Measurements from ENCODE around the gene SRI. TPM values are rescaled to one million over a fixed set of nuclear protein-coding genes. Genes with fewer than 3 reads are reported as not detected.

The SRI gene
- total and polyA plus RNA-seq, 4 donors, result 20.4 to 70.0 (median 39.6) TPM

DNA sequence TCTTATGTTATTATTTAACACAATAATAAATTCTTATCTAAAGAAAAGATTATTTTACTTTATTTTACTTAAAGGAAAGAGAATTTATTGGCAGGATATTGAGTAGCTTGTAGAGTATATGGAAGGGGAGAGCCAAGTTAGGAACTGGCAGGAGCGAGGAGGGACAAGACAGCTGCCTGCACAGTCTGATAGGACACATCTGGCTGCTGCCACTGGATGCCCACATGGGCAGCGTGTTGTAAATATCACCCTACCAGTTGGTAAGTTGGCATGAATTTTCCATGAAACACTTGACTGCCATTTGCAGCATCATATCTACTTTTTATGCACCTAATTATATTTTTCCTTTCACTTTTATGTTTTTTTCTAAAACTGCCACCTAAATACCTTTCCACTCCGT, 19.6 kb downstream of the SRI start:
- Histone ChIP-seq H3K27me3 (ENCODE audit: control insufficient read depth in 4 of 4, insufficient read depth in 4 of 4, low read length in 3 of 4) (no peaks in the 10 kb centered on the region), H3K36me3 (ENCODE audit: control insufficient read depth in 4 of 4, insufficient read depth in 3 of 4, low read depth in 1 of 4, low read length in 3 of 4) (peaks cover 0 to 15% (median 11%) of the 10 kb centered on the region in 4 donors), H3K9ac (ENCODE audit: low read depth in 1 of 2, low read length in 2 of 2) (no peak overlapping the region), H3K9me3 (ENCODE audit: control insufficient read depth in 4 of 4, low read length in 3 of 4) (no peaks in the 10 kb centered on the region), H3K4me1 (ENCODE audit: control insufficient read depth in 4 of 4, insufficient read depth in 4 of 4, low read length in 3 of 4) (no peaks in the 10 kb centered on the region), H3K27ac (ENCODE audit: low read depth in 1 of 2, low read length in 2 of 2) (no peak overlapping the region), H3K4me3 (ENCODE audit: low read depth in 1 of 3, low read length in 3 of 3) (no peak overlapping the region)
- 93% methylated on average over 3 of the region's 3 CpGs for WGBS
- DNase-seq (ENCODE audit: low spot score), result no peak
- TF ChIP-seq, protein P1, sequence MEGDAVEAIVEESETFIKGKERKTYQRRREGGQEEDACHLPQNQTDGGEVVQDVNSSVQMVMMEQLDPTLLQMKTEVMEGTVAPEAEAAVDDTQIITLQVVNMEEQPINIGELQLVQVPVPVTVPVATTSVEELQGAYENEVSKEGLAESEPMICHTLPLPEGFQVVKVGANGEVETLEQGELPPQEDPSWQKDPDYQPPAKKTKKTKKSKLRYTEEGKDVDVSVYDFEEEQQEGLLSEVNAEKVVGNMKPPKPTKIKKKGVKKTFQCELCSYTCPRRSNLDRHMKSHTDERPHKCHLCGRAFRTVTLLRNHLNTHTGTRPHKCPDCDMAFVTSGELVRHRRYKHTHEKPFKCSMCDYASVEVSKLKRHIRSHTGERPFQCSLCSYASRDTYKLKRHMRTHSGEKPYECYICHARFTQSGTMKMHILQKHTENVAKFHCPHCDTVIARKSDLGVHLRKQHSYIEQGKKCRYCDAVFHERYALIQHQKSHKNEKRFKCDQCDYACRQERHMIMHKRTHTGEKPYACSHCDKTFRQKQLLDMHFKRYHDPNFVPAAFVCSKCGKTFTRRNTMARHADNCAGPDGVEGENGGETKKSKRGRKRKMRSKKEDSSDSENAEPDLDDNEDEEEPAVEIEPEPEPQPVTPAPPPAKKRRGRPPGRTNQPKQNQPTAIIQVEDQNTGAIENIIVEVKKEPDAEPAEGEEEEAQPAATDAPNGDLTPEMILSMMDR (IDR thresholded peaks at IDR 0.05; ENCODE audit: low read depth, low read length, missing input control), result no peak
- TF ChIP-seq, protein P2, sequence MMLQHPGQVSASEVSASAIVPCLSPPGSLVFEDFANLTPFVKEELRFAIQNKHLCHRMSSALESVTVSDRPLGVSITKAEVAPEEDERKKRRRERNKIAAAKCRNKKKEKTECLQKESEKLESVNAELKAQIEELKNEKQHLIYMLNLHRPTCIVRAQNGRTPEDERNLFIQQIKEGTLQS (IDR thresholded peaks at IDR 0.05), result no peak
- TF ChIP-seq RXRA (IDR thresholded peaks at IDR 0.05) (no peak), JUND (IDR thresholded peaks at IDR 0.05) (no peak), GABPA (IDR thresholded peaks at IDR 0.05 in 1 of 2, conservative IDR thresholded peaks at IDR 0.05 in 1 of 2) (no peak), RAD21 (IDR thresholded peaks at IDR 0.05) (no peak), FOXA1 (IDR thresholded peaks at IDR 0.05) (no peak), YY1 (IDR thresholded peaks at IDR 0.05) (no peak), SP1 (IDR thresholded peaks at IDR 0.05) (no peak), HNF4A (conservative IDR thresholded peaks at IDR 0.05) (no peak), NR2F2 (IDR thresholded peaks at IDR 0.05) (no peak), TAF1 (conservative IDR thresholded peaks at IDR 0.05) (no peak), HNF4G (IDR thresholded peaks at IDR 0.05) (no peak)
- TF ChIP-seq, protein P3, sequence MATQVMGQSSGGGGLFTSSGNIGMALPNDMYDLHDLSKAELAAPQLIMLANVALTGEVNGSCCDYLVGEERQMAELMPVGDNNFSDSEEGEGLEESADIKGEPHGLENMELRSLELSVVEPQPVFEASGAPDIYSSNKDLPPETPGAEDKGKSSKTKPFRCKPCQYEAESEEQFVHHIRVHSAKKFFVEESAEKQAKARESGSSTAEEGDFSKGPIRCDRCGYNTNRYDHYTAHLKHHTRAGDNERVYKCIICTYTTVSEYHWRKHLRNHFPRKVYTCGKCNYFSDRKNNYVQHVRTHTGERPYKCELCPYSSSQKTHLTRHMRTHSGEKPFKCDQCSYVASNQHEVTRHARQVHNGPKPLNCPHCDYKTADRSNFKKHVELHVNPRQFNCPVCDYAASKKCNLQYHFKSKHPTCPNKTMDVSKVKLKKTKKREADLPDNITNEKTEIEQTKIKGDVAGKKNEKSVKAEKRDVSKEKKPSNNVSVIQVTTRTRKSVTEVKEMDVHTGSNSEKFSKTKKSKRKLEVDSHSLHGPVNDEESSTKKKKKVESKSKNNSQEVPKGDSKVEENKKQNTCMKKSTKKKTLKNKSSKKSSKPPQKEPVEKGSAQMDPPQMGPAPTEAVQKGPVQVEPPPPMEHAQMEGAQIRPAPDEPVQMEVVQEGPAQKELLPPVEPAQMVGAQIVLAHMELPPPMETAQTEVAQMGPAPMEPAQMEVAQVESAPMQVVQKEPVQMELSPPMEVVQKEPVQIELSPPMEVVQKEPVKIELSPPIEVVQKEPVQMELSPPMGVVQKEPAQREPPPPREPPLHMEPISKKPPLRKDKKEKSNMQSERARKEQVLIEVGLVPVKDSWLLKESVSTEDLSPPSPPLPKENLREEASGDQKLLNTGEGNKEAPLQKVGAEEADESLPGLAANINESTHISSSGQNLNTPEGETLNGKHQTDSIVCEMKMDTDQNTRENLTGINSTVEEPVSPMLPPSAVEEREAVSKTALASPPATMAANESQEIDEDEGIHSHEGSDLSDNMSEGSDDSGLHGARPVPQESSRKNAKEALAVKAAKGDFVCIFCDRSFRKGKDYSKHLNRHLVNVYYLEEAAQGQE (IDR thresholded peaks at IDR 0.05), result no peak
- TF ChIP-seq, protein P4, sequence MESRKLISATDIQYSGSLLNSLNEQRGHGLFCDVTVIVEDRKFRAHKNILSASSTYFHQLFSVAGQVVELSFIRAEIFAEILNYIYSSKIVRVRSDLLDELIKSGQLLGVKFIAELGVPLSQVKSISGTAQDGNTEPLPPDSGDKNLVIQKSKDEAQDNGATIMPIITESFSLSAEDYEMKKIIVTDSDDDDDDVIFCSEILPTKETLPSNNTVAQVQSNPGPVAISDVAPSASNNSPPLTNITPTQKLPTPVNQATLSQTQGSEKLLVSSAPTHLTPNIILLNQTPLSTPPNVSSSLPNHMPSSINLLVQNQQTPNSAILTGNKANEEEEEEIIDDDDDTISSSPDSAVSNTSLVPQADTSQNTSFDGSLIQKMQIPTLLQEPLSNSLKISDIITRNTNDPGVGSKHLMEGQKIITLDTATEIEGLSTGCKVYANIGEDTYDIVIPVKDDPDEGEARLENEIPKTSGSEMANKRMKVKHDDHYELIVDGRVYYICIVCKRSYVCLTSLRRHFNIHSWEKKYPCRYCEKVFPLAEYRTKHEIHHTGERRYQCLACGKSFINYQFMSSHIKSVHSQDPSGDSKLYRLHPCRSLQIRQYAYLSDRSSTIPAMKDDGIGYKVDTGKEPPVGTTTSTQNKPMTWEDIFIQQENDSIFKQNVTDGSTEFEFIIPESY (IDR thresholded peaks at IDR 0.05), result no peak
- TF ChIP-seq, protein P5, sequence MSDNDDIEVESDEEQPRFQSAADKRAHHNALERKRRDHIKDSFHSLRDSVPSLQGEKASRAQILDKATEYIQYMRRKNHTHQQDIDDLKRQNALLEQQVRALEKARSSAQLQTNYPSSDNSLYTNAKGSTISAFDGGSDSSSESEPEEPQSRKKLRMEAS (IDR thresholded peaks at IDR 0.05), result no peak

DNA sequence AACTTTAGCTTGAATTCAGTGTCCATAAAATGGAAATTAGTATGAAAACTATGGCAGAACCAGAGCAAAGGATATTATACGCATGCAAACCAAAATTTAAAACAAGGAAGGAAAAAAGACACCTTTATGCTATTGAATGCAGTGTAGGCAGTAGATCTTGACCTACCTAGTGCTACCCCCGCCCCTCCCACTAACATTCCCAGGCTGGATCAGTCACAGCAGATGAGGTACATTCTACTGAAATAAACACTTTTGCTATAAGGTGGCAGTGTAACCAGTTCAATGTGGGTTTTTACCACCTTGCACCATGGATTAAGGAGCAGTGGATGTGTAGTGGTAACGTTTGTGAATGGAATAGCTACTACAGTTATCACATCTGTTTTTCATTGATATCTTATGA, 27.9 kb downstream of the SRI start:
- DNase-seq (ENCODE audit: low spot score), result no peak
- H3K4me1 ChIP-seq (ENCODE audit: control insufficient read depth in 4 of 4, insufficient read depth in 4 of 4, low read length in 3 of 4), result no peaks in the 10 kb centered on the region
- peaks cover 0 to 2% (median 0%) of the 10 kb centered on the region in 4 donors for H3K27me3 ChIP-seq (ENCODE audit: control insufficient read depth in 4 of 4, insufficient read depth in 4 of 4, low read length in 3 of 4)
- no peak overlapping the region for H3K27ac ChIP-seq (ENCODE audit: low read depth in 1 of 2, low read length in 2 of 2)
- H3K9ac ChIP-seq (ENCODE audit: low read depth in 1 of 2, low read length in 2 of 2), result no peak overlapping the region
- H3K9me3 ChIP-seq (ENCODE audit: control insufficient read depth in 4 of 4, low read length in 3 of 4), result no peaks in the 10 kb centered on the region
- no peaks in the 10 kb centered on the region for H3K36me3 ChIP-seq (ENCODE audit: control insufficient read depth in 4 of 4, insufficient read depth in 3 of 4, low read depth in 1 of 4, low read length in 3 of 4)
- H3K4me3 ChIP-seq (ENCODE audit: low read depth in 1 of 3, low read length in 3 of 3), result no peak overlapping the region
- TF ChIP-seq, protein P4 (IDR thresholded peaks at IDR 0.05), result no peak
- TF ChIP-seq HNF4G (IDR thresholded peaks at IDR 0.05) (no peak), SP1 (IDR thresholded peaks at IDR 0.05) (no peak), RXRA (IDR thresholded peaks at IDR 0.05) (no peak), EGR1 (IDR thresholded peaks at IDR 0.05; ENCODE audit: low read depth in 2 of 2) (no peak)
- 84% methylated on average over 3 of the region's 3 CpGs for WGBS
